CD14-positive monocyte (primary cell): ENCODE data around the gene ST6GALNAC3. TPM values are rescaled to one million over a fixed set of nuclear protein-coding genes. Genes with fewer than 3 reads are reported as not detected.

Experiments used
- DNase-seq, 3 donors: peaks; one replicate each; pipeline ENCODE4 v3.0.0-alpha.2; 2011 to 2022
- H2AFZ ChIP-seq: 2 replicates; pipeline ENCODE4 v1.6.0; 2012; ENCODE audit warnings: mild to moderate bottlenecking, low read depth, low read length, inconsistent platforms; ENCODE audit not compliant: insufficient read depth, poor library complexity, severe bottlenecking
- H3K27ac ChIP-seq, 2 donors: 1 replicate in 1 of 2; 2 replicates in 1 of 2; pipeline ENCODE4 v1.5.1; 2012 to 2013; ENCODE audit warnings: low read length in 2 of 2, control low read depth in 1 of 2, inconsistent platforms in 1 of 2, low read depth in 1 of 2, mild to moderate bottlenecking in 1 of 2
- H3K27me3 ChIP-seq, 2 donors: one replicate each; pipeline versions ENCODE4 v1.6.0 to v1.6.1; 2011 to 2013; ENCODE audit warnings: low read length in 2 of 2; ENCODE audit not compliant: control insufficient read depth in 2 of 2, insufficient read depth in 2 of 2
- H3K36me3 ChIP-seq, 2 donors: replicated peaks in 1 of 2; 1 replicate in 1 of 2; 2 replicates in 1 of 2; pipeline versions ENCODE4 v1.5.1 to v1.6.1; 2012 to 2013; ENCODE audit warnings: low read length in 2 of 2, control low read depth in 1 of 2, inconsistent platforms in 1 of 2, mild to moderate bottlenecking in 1 of 2; ENCODE audit not compliant: insufficient read depth in 2 of 2, control insufficient read depth in 1 of 2
- H3K4me1 ChIP-seq, 2 donors: 1 replicate in 1 of 2; 2 replicates in 1 of 2; pipeline versions ENCODE4 v1.5.1 to v1.6.1; 2012 to 2013; ENCODE audit warnings: low read length in 2 of 2, control low read depth in 1 of 2, inconsistent platforms in 1 of 2, mild to moderate bottlenecking in 1 of 2, moderate library complexity in 1 of 2; ENCODE audit not compliant: insufficient read depth in 2 of 2, control insufficient read depth in 1 of 2
- H3K4me2 ChIP-seq: replicated peaks from 2 replicates; pipeline ENCODE3; 2012; ENCODE audit warnings: low read length, moderate library complexity, mild to moderate bottlenecking; ENCODE audit not compliant: poor library complexity, severe bottlenecking; ENCODE audit errors: extremely low read depth
- H3K4me3 ChIP-seq, 3 experiments: fragments of 200-600 bp in 1 of 3; sonication (generic) in 1 of 3; replicated peaks in 1 of 3; 1 replicate in 2 of 3; 2 replicates in 1 of 3; pipeline ENCODE4 v1.5.1; 2011 to 2013; ENCODE audit warnings: low read length in 3 of 3, mild to moderate bottlenecking in 3 of 3, control low read depth in 2 of 3, low read depth in 2 of 3, inconsistent platforms in 1 of 3, moderate library complexity in 1 of 3
- H3K79me2 ChIP-seq: 2 replicates; pipeline ENCODE4 v1.6.0; 2012; ENCODE audit warnings: mild to moderate bottlenecking, control low read depth, inconsistent platforms, low read length, moderate library complexity; ENCODE audit not compliant: insufficient read depth
- H3K9ac ChIP-seq: 2 replicates; pipeline ENCODE4 v1.6.0; 2017; ENCODE audit warnings: low read length, mild to moderate bottlenecking; ENCODE audit not compliant: insufficient read depth, poor library complexity, severe bottlenecking
- H3K9me3 ChIP-seq, 2 donors: replicated peaks in 1 of 2; 1 replicate in 1 of 2; 2 replicates in 1 of 2; pipeline versions ENCODE4 v1.5.1 to v1.6.1; 2012 to 2013; ENCODE audit warnings: low read length in 2 of 2, control low read depth in 1 of 2; ENCODE audit not compliant: control insufficient read depth in 1 of 2, insufficient read depth in 1 of 2
- H4K20me1 ChIP-seq: 2 replicates; pipeline ENCODE4 v1.6.0; 2012; ENCODE audit warnings: mild to moderate bottlenecking, low read length, control low read depth, moderate library complexity; ENCODE audit not compliant: insufficient read depth
- H3K27ac Mint-ChIP-seq, 7 donors: one replicate each; pipeline ENCODE4 v1.8.0; 2020; ENCODE audit warnings: mild to moderate bottlenecking in 7 of 7, mixed read lengths in 7 of 7, moderate library complexity in 6 of 7, inconsistent platforms in 2 of 7
- H3K27me3 Mint-ChIP-seq, 3 donors: one replicate each; pipeline ENCODE4 v1.8.0; 2021 to 2022; ENCODE audit warnings: low read depth in 3 of 3, mild to moderate bottlenecking in 3 of 3, mixed read lengths in 3 of 3, moderate library complexity in 3 of 3, inconsistent platforms in 1 of 3
- H3K36me3 Mint-ChIP-seq, 2 donors: one replicate each; pipeline ENCODE4 v1.8.0; 2020; ENCODE audit warnings: mixed read lengths in 2 of 2, inconsistent platforms in 1 of 2, mild to moderate bottlenecking in 1 of 2
- H3K4me1 Mint-ChIP-seq: one replicate; pipeline ENCODE4 v1.8.0; 2020; ENCODE audit warnings: mild to moderate bottlenecking, mixed read lengths
- H3K4me3 Mint-ChIP-seq, 2 donors: one replicate each; pipeline ENCODE4 v1.8.0; 2020; ENCODE audit warnings: mild to moderate bottlenecking in 2 of 2, mixed read lengths in 2 of 2, moderate library complexity in 1 of 2
- H3K9me3 Mint-ChIP-seq, 7 donors: one replicate each; pipeline ENCODE4 v1.8.0; 2020 to 2022; ENCODE audit warnings: mixed read lengths in 7 of 7, mild to moderate bottlenecking in 6 of 7, moderate library complexity in 6 of 7, inconsistent platforms in 2 of 7
- WGBS: methylation state at CpG from one replicate; pipeline ENCODE4 v1.1.5; 2013; ENCODE audit warnings: missing lambda C conversion rate; ENCODE audit not compliant: insufficient coverage; 5-methylcytosine and 5-hydroxymethylcytosine counted together
- intact Hi-C, 2 donors: fragments of 100-400 bp; cut with micrococcal nuclease; formaldehyde crosslinking; loops; one replicate each; pipeline versions ENCODE4 v1.15.0 to v1.15.1; 2023
- polyA plus RNA-seq, 3 donors: library from polyadenylated mRNA; depleted of rRNA in 1 of 3; unstranded in 2 of 3; stranded (reverse) in 1 of 3; fragments of 300-500 nt in 2 of 3; fragments of >200 nt in 1 of 3; fragmentation: Illumina TruSeq in 2 of 3; gene quantifications; 1 replicate in 2 of 3; 2 replicates in 1 of 3; pipeline ENCODE4 v1.2.3, GENCODE V29; 2012 to 2021
- TF ChIP-seq, protein P1 (sequence below): fragments of 200-600 bp; IDR thresholded peaks from one replicate; pipeline ENCODE4 v1.8.0; 2022; ENCODE audit warnings: antibody characterized with exemption, mild to moderate bottlenecking

ST6GALNAC3 gene
- polyA plus RNA-seq, 3 donors: 6.5 to 9.2 (median 7.6) TPM

GRCh38 chr1:76444773-76445172, 370.2 kb downstream of the ST6GALNAC3 start:
- no peak for DNase-seq
- Mint-ChIP-seq H3K36me3 (no peaks in the 10 kb centered on the region), H3K27ac (no peak overlapping the region), H3K4me3 (no peak overlapping the region), H3K4me1 (no peaks in the 10 kb centered on the region), H3K27me3 (peaks cover 0 to 3% (median 0%) of the 10 kb centered on the region in 3 donors), H3K9me3 (peaks cover 9 to 24% (median 13%) of the 10 kb centered on the region in 7 donors)
- Histone ChIP-seq H3K79me2 (no peaks in the 10 kb centered on the region), H3K4me2 (no peak overlapping the region), H3K9me3 (peaks cover 16 to 28% of the 10 kb centered on the region in 2 donors), H3K36me3 (no peaks in the 10 kb centered on the region), H3K4me3 (no peak overlapping the region), H4K20me1 (no peaks in the 10 kb centered on the region), H3K27me3 (no peaks in the 10 kb centered on the region), H3K27ac (no peak overlapping the region), H3K4me1 (no peaks in the 10 kb centered on the region), H2AFZ (no peak overlapping the region), H3K9ac (no peak overlapping the region)
- intact Hi-C loops: no loop called here
- TF ChIP-seq, protein P1, sequence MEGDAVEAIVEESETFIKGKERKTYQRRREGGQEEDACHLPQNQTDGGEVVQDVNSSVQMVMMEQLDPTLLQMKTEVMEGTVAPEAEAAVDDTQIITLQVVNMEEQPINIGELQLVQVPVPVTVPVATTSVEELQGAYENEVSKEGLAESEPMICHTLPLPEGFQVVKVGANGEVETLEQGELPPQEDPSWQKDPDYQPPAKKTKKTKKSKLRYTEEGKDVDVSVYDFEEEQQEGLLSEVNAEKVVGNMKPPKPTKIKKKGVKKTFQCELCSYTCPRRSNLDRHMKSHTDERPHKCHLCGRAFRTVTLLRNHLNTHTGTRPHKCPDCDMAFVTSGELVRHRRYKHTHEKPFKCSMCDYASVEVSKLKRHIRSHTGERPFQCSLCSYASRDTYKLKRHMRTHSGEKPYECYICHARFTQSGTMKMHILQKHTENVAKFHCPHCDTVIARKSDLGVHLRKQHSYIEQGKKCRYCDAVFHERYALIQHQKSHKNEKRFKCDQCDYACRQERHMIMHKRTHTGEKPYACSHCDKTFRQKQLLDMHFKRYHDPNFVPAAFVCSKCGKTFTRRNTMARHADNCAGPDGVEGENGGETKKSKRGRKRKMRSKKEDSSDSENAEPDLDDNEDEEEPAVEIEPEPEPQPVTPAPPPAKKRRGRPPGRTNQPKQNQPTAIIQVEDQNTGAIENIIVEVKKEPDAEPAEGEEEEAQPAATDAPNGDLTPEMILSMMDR: no peak
- WGBS: no CpG with 5 or more reads among the region's 1 CpG

- H3K9me3 Mint-ChIP-seq: peaks cover 9 to 50% (median 28%) of the 10 kb centered on the region in 7 donors
- H3K79me2 ChIP-seq: no peaks in the 10 kb centered on the region
- H3K27ac ChIP-seq: no peak overlapping the region
- H3K4me3 ChIP-seq: no peak overlapping the region
- peaks cover 0 to 3% (median 0%) of the 10 kb centered on the region in 3 donors for H3K27me3 Mint-ChIP-seq
- TF ChIP-seq, protein P1: no peak
- no peaks in the 10 kb centered on the region for H3K36me3 Mint-ChIP-seq
- H3K4me1 Mint-ChIP-seq: no peaks in the 10 kb centered on the region
- DNase-seq: no peak
- no peak overlapping the region for H2AFZ ChIP-seq
- no CpG with 5 or more reads among the region's 1 CpG for WGBS
- no peaks in the 10 kb centered on the region for H3K36me3 ChIP-seq
- H3K4me3 Mint-ChIP-seq: no peak overlapping the region
- no peak overlapping the region for H3K4me2 ChIP-seq
- no peaks in the 10 kb centered on the region for H3K27me3 ChIP-seq
- H3K27ac Mint-ChIP-seq: no peak overlapping the region
- no peaks in the 10 kb centered on the region for H3K4me1 ChIP-seq
- intact Hi-C loops: no loop called here
- H4K20me1 ChIP-seq: no peaks in the 10 kb centered on the region
- no peak overlapping the region for H3K9ac ChIP-seq
- H3K9me3 ChIP-seq: peaks cover 20 to 50% of the 10 kb centered on the region in 2 donors
Observed at GRCh38 chr1:76450229-76450628, 375.7 kb downstream of the ST6GALNAC3 start.
